Mesothelial cell of epicardium (in vitro differentiated cells): ENCODE measurements around the gene CFAP97. TPM values are rescaled to one million over a fixed set of nuclear protein-coding genes. Genes with fewer than 3 reads are reported as not detected.
"Not testable (repeated sequence)": the region's sequence is repeated elsewhere in the genome, so short reads cannot be mapped to it uniquely, and the experiment has no call there.

Source experiments
- DNase-seq, 2 experiments: peaks; one replicate each; pipeline ENCODE4 v3.0.0; 2021; ENCODE audit warnings: low spot score in 2 of 2; ENCODE audit not compliant: unreplicated experiment in 2 of 2
- H3K27ac Mint-ChIP-seq: 2 replicates; pipeline ENCODE4 v1.8.0; 2021; ENCODE audit warnings: mixed read lengths
- H3K27me3 Mint-ChIP-seq: 2 replicates; pipeline ENCODE4 v1.8.0; 2021; ENCODE audit warnings: low read depth, mixed read lengths
- H3K36me3 Mint-ChIP-seq: 2 replicates; pipeline ENCODE4 v1.8.0; 2021; ENCODE audit warnings: mixed read lengths
- H3K4me1 Mint-ChIP-seq: 2 replicates; pipeline ENCODE4 v1.8.0; 2021; ENCODE audit warnings: mixed read lengths
- H3K4me3 Mint-ChIP-seq: 2 replicates; pipeline ENCODE4 v1.8.0; 2021; ENCODE audit warnings: mild to moderate bottlenecking, moderate library complexity, mixed read lengths
- H3K9me3 Mint-ChIP-seq: 2 replicates; pipeline ENCODE4 v1.8.0; 2021; ENCODE audit warnings: mixed read lengths
- CTCF ChIP-seq: fragments of 200-600 bp; sonication (generic); IDR thresholded peaks from one replicate; pipeline ENCODE4 v1.5.0; 2021; ENCODE audit warnings: antibody characterized with exemption; ENCODE audit not compliant: unreplicated experiment
- total RNA-seq: library from RNA; stranded (reverse); gene quantifications from 3 replicates; pipeline ENCODE4 v1.2.1, GENCODE V29; 2021

The CFAP97 gene
- total RNA-seq, 1 donor from 2014 or later = 28.2 TPM

DNA sequence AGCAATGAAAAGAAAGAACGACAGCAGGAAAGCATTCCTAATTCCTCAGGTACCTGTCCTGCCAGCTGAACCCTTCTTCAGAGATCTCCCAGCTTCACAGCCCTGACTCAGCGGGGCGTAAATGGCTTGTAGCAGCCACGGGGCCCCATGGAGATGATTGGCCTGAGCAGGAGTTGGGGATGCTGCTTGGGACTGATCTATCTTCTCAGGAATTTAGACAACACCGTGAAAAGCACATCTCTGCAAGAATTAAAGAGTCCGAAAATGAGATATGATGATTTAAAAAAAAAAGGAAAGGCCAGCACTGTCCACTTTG, 83.2 kb downstream of the CFAP97 start:
- Mint-ChIP-seq H3K27me3 (peaks cover 8% of the 10 kb centered on the region), H3K9me3 (no peaks in the 10 kb centered on the region), H3K4me1 (peaks cover 19% of the 10 kb centered on the region), H3K36me3 (no peaks in the 10 kb centered on the region), H3K4me3 (no peak overlapping the region), H3K27ac (no peak overlapping the region)
- no peak for TF ChIP-seq CTCF
- no peak for DNase-seq

DNA sequence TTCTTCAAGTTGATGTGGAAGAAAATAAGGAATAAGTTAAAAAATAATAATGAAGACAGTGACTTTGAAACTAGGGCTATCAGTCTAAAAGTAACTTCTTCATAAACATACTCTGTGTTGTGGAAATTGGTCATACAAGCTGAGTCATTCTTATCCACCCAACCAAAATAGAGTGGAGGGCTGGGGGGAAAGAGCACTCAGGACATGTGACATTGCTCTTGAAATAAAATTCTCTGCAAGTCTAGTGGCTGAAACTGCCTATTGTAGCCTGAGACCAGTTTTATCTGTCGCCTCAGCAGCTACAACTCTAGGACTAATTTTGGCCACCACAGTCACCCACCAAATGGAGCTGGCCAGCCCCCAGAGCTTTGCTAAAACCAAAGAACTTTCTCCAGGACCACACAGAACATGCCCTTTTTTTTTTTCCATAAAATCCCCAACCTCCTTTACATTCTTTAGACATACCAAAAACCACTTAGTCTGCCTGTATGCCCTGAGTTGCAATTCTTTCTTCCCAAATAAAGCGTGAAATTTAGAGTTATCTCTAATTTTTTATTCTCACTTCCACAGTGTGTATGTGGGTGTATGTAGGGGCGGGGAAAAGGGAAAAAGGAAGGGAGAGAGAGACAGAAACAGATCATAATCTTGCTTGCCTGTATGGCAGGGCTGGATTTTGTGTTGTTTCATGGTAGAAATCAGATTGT, 83.7 kb downstream of the CFAP97 start:
- Mint-ChIP-seq H3K36me3 (no peaks in the 10 kb centered on the region), H3K4me3 (no peak overlapping the region), H3K9me3 (no peaks in the 10 kb centered on the region), H3K4me1 (peaks cover 19% of the 10 kb centered on the region), H3K27ac (no peak overlapping the region), H3K27me3 (peaks cover 6% of the 10 kb centered on the region)
- no peak for DNase-seq
- TF ChIP-seq CTCF = no peak

DNA sequence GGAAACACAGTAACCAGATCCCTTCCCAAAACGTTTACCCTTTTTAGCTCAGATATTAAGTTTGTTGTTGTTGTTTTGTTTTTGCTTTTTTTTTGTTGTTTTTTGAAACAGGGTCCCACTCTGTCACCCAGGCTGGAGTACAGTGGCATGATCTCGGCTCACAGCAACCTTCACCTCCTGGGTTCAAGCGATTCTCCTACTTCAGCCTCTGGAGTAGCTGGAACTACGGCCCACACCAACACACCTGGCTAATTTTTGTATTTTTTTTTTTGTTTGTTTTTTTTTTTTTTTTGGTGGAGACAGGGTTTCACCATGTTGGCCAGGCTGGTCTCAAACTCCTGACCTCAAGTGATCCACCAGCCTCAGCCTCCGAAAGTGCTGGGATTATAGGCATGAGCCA, 84.3 kb downstream of the CFAP97 start:
- H3K9me3 Mint-ChIP-seq, H3K27ac Mint-ChIP-seq, H3K27me3 Mint-ChIP-seq, DNase-seq, H3K4me3 Mint-ChIP-seq, H3K36me3 Mint-ChIP-seq: not testable (repeated sequence)
- H3K4me1 Mint-ChIP-seq = peaks cover 19% of the 10 kb centered on the region

DNA sequence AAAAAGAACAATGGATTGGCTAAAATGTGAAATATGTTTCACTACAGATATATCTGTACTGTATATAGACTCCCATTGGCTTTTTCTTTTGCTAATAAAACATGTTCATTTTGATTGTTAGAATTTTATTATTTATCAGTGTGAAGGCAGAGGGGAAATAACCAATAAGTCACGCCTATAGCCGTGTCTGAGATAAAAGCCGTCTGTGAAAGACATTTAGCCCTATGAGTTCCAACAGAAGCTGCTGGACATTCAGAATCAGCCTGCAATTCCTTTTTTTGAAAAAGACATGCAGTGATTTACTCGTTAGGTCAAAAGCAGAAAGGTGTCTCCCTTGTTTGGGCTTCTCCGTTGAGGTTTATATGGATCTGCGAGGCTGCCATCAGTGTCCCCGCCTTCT, 84.9 kb downstream of the CFAP97 start:
- DNase-seq = no peak

GRCh38 chr4:185117300-185117934, 86.4 kb downstream of the CFAP97 start:
- Mint-ChIP-seq H3K4me3 (no peak overlapping the region), H3K9me3 (no peaks in the 10 kb centered on the region), H3K36me3 (no peaks in the 10 kb centered on the region), H3K4me1 (peaks cover 19% of the 10 kb centered on the region), H3K27me3 (no peaks in the 10 kb centered on the region), H3K27ac (no peak overlapping the region)
- TF ChIP-seq CTCF = no peak
- DNase-seq = no peak

More for the DNA sequence above, 84.9 kb downstream of the CFAP97 start:
- no peak for TF ChIP-seq CTCF
- no peaks in the 10 kb centered on the region for H3K36me3 Mint-ChIP-seq
- no peak overlapping the region for H3K27ac Mint-ChIP-seq
- H3K4me3 Mint-ChIP-seq = no peak overlapping the region
- H3K9me3 Mint-ChIP-seq = no peaks in the 10 kb centered on the region
- H3K4me1 Mint-ChIP-seq = peaks cover 19% of the 10 kb centered on the region
- no peaks in the 10 kb centered on the region for H3K27me3 Mint-ChIP-seq

DNA sequence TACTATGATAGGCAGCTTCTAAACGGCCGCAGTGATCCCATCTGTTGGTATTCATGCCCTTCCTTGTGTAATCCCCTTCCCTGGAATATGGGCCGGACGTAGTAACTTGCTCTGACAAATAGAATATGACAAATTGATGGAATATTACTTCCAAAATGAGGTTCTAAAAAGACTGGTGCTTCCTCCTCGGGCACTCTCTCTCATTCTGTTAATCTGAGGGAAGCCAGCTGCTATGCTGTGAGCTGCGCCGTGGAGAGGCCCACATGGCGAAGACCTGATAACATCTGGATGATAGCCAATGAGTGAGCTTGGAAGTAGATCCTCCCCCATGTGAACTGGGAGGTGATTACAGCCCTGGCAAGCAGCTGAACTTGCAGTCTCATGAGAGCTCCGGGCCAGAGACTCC, 88.0 kb downstream of the CFAP97 start:
- H3K9me3 Mint-ChIP-seq = no peaks in the 10 kb centered on the region
- no peak for TF ChIP-seq CTCF
- H3K4me3 Mint-ChIP-seq = peak overlapping the region; percentile 5
- peak; percentile 41 to 53 for DNase-seq
- H3K36me3 Mint-ChIP-seq = no peaks in the 10 kb centered on the region
- H3K27me3 Mint-ChIP-seq = peaks cover 2% of the 10 kb centered on the region
- H3K4me1 Mint-ChIP-seq = peaks cover 19% of the 10 kb centered on the region
- peak overlapping the region; percentile 83 for H3K27ac Mint-ChIP-seq
